Cardiac fibroblast (primary cell): ENCODE measurements around the gene FRAS1.
"Not testable (repeated sequence)": the region's sequence is repeated elsewhere in the genome, so short reads cannot be mapped to it uniquely, and the experiment has no call there.

Source experiments
- DNase-seq, 2 donors: peaks; one replicate each; pipeline versions ENCODE4 v3.0.0 to v3.0.0-alpha.2; 2010; ENCODE audit warnings: low read depth in 2 of 2
- H3K4me3 ChIP-seq, 2 donors: replicated peaks in 1 of 2; 1 replicate in 1 of 2; 2 replicates in 1 of 2; pipeline ENCODE4 v1.5.1; 2011; ENCODE audit warnings: low read depth in 2 of 2, low read length in 2 of 2, mild to moderate bottlenecking in 2 of 2, moderate library complexity in 1 of 2
- TF ChIP-seq, protein P1 (sequence below): IDR thresholded peaks from one replicate; pipeline ENCODE4 v1.5.1; 2011; ENCODE audit warnings: low read depth, mild to moderate bottlenecking, low read length, inconsistent platforms

The FRAS1 gene, protein sequence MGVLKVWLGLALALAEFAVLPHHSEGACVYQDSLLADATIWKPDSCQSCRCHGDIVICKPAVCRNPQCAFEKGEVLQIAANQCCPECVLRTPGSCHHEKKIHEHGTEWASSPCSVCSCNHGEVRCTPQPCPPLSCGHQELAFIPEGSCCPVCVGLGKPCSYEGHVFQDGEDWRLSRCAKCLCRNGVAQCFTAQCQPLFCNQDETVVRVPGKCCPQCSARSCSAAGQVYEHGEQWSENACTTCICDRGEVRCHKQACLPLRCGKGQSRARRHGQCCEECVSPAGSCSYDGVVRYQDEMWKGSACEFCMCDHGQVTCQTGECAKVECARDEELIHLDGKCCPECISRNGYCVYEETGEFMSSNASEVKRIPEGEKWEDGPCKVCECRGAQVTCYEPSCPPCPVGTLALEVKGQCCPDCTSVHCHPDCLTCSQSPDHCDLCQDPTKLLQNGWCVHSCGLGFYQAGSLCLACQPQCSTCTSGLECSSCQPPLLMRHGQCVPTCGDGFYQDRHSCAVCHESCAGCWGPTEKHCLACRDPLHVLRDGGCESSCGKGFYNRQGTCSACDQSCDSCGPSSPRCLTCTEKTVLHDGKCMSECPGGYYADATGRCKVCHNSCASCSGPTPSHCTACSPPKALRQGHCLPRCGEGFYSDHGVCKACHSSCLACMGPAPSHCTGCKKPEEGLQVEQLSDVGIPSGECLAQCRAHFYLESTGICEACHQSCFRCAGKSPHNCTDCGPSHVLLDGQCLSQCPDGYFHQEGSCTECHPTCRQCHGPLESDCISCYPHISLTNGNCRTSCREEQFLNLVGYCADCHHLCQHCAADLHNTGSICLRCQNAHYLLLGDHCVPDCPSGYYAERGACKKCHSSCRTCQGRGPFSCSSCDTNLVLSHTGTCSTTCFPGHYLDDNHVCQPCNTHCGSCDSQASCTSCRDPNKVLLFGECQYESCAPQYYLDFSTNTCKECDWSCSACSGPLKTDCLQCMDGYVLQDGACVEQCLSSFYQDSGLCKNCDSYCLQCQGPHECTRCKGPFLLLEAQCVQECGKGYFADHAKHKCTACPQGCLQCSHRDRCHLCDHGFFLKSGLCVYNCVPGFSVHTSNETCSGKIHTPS (N-terminal part only)

DNA sequence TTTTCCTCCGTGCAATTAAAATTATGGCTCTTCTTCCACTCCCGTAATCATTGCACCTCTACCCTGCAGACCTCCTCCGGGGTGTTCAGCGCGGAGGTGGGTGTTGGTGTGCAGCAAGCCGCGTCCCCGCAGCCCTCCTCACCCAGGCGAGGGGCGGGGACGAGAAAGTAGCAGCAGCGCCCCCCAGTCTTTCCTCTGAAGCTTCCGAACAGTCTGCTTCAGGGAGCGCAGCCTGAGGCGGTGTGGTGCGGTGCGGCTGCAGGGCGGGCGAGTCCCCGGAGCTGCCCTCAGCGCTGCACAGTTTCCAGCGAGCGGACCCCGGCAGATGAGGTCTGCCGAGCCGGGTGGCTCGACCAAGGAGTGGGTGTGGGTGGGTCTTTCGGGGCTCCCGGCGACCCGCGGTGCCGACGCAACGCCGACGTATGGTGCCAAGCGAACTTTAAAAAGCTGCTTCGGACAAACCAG is at the start of gene FRAS1:
Gene FRAS1, plus strand, starts transcription at position 189 of the 465 bp plus-strand sequence. CDS start 687 bp downstream, outside the sequence.
- peak in 1 of 2 donors; percentile 50 for DNase-seq
- peak within 1 kb of the TSS; percentile 52 to 83 for H3K4me3 ChIP-seq
- TF ChIP-seq, protein P1, sequence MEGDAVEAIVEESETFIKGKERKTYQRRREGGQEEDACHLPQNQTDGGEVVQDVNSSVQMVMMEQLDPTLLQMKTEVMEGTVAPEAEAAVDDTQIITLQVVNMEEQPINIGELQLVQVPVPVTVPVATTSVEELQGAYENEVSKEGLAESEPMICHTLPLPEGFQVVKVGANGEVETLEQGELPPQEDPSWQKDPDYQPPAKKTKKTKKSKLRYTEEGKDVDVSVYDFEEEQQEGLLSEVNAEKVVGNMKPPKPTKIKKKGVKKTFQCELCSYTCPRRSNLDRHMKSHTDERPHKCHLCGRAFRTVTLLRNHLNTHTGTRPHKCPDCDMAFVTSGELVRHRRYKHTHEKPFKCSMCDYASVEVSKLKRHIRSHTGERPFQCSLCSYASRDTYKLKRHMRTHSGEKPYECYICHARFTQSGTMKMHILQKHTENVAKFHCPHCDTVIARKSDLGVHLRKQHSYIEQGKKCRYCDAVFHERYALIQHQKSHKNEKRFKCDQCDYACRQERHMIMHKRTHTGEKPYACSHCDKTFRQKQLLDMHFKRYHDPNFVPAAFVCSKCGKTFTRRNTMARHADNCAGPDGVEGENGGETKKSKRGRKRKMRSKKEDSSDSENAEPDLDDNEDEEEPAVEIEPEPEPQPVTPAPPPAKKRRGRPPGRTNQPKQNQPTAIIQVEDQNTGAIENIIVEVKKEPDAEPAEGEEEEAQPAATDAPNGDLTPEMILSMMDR = no peak

GRCh38 chr4:78011003-78011402 is 46.1 kb upstream of the FRAS1 start:
- not testable (repeated sequence) for H3K4me3 ChIP-seq, DNase-seq

DNA sequence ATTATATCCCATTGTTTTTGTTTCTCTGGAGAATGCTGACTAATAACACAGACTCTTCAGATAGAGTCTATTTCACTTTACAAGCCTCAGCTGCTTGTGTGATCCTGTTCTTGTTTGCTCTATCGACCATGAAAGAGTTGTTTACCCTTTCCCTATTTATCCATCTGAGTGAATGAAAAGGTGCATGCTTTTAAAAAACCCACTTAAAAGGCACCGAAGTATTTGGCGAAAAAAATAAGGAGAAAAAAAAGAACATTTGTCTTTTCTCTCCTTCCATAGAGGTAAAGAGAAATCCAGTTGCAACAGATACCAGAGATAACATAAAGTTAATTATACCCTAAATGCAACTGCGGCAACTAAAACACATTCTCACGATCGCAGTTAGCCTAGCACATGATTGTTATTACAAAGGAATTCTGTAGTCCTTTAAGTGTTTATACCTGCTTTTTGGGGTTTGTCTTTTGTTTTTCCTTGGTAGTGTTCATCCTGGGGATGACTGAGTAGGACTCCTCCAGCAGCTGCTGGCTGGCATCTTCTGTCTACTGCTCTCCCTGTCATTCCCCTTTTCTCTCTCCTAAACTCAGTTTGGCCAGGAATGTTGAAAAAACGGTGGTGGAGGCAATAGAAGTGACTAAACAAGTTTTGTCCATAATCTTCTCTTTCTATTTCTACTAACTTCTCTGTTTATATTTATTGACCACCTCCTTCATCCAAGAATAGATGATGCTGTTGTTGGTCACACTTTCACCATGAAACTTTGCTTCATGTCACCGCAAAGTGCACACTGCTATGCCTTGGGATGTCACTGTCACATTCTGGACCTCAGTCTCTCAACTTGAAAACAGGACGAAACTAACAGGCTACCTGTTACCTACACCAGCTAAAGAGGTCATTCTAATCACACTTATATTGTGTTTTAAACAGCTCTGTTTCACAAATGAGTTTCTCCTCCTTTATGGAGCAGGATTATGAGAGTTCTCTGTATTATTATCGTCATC is 41.9 kb upstream of the FRAS1 start:
- no peak for DNase-seq
- H3K4me3 ChIP-seq = no peak overlapping the region
- TF ChIP-seq, protein P1 = no peak

- TF ChIP-seq, protein P1 = no peak
- H3K4me3 ChIP-seq = no peak overlapping the region
- no peak for DNase-seq
These were observed 38.7 kb upstream of the FRAS1 start for GRCh38 chr4:78018271-78019049.

GRCh38 chr4:78019414-78019813 is 37.7 kb upstream of the FRAS1 start:
- no peak overlapping the region for H3K4me3 ChIP-seq
- TF ChIP-seq, protein P1 = no peak
- no peak for DNase-seq

DNA sequence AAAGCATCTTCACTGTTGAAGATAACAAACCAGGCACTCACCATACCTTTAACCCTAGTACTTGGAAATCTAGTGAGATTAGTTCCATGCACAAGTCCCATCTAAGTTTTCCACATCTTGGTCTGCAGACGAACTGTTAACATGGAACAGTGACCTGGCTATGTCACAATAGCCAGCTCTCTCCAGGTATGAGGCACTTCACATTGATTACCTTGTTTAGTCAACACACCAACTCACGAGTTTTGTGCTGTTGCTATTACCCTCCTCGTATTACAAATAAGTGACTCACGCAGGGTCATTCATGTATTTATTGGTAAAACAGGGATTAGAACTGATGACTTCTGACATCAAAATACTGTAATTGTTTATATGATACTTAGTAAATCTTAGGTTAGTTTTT is 36.4 kb upstream of the FRAS1 start:
- no peak overlapping the region for H3K4me3 ChIP-seq
- no peak for DNase-seq
- TF ChIP-seq, protein P1 = no peak
